ENCODE measurements around the gene DCAF7.

- no peak for TF ChIP-seq ESRRA (CRISPR knock-in tag; IDR thresholded peaks at IDR 0.05; ENCODE audit: borderline replicate concordance)
- no peak for TF ChIP-seq CTCF (IDR thresholded peaks at IDR 0.05)
- no peak for TF ChIP-seq ZNF671 (CRISPR knock-in tag; IDR thresholded peaks at IDR 0.05)
- no peak for TF ChIP-seq TCF7 (CRISPR knock-in tag; IDR thresholded peaks at IDR 0.05; ENCODE audit: low read depth)
These were observed 14.6 kb upstream of the DCAF7 start for GRCh38 chr17:63535640-63536039.

All from WTC11 (cell line).